ENCODE results near the gene FSHR. TPM values are rescaled to one million over a fixed set of nuclear protein-coding genes. Genes with fewer than 3 reads are reported as not detected.

FSHR gene
- total and polyA plus RNA-seq, 2 of the 8 experiments (the other 6 are each of a cell fraction or from before 2014, with no cell fraction given), result not detected

DNA sequence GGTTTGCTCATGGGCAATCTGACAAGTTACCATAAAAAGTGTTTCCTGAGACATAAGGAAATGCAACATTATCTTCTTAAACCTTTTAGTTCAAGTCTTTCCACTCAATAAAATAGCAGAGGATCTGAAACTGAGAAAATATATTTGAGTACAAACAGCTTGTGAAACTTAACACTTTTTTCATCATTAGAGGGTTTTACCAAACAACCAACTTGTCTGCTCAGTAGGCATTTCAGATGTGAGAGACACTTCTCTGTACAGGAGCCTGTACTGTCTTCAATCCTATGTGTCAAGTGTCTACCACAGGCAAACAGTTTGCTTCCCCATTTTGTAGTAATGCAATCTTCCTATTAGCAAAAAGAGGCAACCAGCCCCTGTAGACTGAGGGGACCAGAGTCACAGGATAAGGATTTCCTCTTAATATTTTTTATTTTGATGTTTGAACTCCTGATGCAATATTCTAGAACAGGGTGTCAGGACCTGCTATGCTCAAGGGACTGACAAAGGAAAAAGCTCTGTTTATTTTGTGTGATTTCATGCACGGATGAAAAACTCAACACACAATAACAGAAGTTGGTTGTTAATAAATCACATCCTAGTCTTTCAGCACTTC lies 239.7 kb downstream of the FSHR start (continued):
- TF ChIP-seq, protein P1, sequence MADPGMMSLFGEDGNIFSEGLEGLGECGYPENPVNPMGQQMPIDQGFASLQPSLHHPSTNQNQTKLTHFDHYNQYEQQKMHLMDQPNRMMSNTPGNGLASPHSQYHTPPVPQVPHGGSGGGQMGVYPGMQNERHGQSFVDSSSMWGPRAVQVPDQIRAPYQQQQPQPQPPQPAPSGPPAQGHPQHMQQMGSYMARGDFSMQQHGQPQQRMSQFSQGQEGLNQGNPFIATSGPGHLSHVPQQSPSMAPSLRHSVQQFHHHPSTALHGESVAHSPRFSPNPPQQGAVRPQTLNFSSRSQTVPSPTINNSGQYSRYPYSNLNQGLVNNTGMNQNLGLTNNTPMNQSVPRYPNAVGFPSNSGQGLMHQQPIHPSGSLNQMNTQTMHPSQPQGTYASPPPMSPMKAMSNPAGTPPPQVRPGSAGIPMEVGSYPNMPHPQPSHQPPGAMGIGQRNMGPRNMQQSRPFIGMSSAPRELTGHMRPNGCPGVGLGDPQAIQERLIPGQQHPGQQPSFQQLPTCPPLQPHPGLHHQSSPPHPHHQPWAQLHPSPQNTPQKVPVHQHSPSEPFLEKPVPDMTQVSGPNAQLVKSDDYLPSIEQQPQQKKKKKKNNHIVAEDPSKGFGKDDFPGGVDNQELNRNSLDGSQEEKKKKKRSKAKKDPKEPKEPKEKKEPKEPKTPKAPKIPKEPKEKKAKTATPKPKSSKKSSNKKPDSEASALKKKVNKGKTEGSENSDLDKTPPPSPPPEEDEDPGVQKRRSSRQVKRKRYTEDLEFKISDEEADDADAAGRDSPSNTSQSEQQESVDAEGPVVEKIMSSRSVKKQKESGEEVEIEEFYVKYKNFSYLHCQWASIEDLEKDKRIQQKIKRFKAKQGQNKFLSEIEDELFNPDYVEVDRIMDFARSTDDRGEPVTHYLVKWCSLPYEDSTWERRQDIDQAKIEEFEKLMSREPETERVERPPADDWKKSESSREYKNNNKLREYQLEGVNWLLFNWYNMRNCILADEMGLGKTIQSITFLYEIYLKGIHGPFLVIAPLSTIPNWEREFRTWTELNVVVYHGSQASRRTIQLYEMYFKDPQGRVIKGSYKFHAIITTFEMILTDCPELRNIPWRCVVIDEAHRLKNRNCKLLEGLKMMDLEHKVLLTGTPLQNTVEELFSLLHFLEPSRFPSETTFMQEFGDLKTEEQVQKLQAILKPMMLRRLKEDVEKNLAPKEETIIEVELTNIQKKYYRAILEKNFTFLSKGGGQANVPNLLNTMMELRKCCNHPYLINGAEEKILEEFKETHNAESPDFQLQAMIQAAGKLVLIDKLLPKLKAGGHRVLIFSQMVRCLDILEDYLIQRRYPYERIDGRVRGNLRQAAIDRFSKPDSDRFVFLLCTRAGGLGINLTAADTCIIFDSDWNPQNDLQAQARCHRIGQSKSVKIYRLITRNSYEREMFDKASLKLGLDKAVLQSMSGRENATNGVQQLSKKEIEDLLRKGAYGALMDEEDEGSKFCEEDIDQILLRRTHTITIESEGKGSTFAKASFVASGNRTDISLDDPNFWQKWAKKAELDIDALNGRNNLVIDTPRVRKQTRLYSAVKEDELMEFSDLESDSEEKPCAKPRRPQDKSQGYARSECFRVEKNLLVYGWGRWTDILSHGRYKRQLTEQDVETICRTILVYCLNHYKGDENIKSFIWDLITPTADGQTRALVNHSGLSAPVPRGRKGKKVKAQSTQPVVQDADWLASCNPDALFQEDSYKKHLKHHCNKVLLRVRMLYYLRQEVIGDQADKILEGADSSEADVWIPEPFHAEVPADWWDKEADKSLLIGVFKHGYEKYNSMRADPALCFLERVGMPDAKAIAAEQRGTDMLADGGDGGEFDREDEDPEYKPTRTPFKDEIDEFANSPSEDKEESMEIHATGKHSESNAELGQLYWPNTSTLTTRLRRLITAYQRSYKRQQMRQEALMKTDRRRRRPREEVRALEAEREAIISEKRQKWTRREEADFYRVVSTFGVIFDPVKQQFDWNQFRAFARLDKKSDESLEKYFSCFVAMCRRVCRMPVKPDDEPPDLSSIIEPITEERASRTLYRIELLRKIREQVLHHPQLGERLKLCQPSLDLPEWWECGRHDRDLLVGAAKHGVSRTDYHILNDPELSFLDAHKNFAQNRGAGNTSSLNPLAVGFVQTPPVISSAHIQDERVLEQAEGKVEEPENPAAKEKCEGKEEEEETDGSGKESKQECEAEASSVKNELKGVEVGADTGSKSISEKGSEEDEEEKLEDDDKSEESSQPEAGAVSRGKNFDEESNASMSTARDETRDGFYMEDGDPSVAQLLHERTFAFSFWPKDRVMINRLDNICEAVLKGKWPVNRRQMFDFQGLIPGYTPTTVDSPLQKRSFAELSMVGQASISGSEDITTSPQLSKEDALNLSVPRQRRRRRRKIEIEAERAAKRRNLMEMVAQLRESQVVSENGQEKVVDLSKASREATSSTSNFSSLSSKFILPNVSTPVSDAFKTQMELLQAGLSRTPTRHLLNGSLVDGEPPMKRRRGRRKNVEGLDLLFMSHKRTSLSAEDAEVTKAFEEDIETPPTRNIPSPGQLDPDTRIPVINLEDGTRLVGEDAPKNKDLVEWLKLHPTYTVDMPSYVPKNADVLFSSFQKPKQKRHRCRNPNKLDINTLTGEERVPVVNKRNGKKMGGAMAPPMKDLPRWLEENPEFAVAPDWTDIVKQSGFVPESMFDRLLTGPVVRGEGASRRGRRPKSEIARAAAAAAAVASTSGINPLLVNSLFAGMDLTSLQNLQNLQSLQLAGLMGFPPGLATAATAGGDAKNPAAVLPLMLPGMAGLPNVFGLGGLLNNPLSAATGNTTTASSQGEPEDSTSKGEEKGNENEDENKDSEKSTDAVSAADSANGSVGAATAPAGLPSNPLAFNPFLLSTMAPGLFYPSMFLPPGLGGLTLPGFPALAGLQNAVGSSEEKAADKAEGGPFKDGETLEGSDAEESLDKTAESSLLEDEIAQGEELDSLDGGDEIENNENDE (IDR thresholded peaks at IDR 0.05; ENCODE audit: insufficient replicate concordance, low read length), result no peak
- TF ChIP-seq, protein P2, sequence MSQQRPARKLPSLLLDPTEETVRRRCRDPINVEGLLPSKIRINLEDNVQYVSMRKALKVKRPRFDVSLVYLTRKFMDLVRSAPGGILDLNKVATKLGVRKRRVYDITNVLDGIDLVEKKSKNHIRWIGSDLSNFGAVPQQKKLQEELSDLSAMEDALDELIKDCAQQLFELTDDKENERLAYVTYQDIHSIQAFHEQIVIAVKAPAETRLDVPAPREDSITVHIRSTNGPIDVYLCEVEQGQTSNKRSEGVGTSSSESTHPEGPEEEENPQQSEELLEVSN (IDR thresholded peaks at IDR 0.05), result no peak
- TF ChIP-seq ZNF274 (IDR thresholded peaks at IDR 0.05; ENCODE audit: borderline replicate concordance, extremely low read depth, low read length) (no peak), POLR2A (IDR thresholded peaks at IDR 0.05; ENCODE audit: control extremely low read depth in 1 of 2, low read depth in 2 of 2, low read length in 2 of 2) (no peak), HDAC2 (IDR thresholded peaks at IDR 0.05; ENCODE audit: borderline replicate concordance in 1 of 2, low read depth in 2 of 2, low read length in 2 of 2) (no peak), KDM5A (IDR thresholded peaks at IDR 0.05; ENCODE audit: low read length) (no peak)
- TF ChIP-seq, protein P3, sequence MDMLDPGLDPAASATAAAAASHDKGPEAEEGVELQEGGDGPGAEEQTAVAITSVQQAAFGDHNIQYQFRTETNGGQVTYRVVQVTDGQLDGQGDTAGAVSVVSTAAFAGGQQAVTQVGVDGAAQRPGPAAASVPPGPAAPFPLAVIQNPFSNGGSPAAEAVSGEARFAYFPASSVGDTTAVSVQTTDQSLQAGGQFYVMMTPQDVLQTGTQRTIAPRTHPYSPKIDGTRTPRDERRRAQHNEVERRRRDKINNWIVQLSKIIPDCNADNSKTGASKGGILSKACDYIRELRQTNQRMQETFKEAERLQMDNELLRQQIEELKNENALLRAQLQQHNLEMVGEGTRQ (IDR thresholded peaks at IDR 0.05; ENCODE audit: low read length), result no peak
- TF ChIP-seq, protein P4, sequence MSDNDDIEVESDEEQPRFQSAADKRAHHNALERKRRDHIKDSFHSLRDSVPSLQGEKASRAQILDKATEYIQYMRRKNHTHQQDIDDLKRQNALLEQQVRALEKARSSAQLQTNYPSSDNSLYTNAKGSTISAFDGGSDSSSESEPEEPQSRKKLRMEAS (IDR thresholded peaks at IDR 0.05), result no peak
